ENCODE data around the gene KPNA2. TPM values are rescaled to one million over a fixed set of nuclear protein-coding genes. Genes with fewer than 3 reads are reported as not detected.
"Not testable (repeated sequence)": the region's sequence is repeated elsewhere in the genome, so short reads cannot be mapped to it uniquely, and the experiment has no call there.

Gene KPNA2
- total and polyA plus RNA-seq, 8 donors = 3.3 to 10.5 (median 5.7) TPM

DNA sequence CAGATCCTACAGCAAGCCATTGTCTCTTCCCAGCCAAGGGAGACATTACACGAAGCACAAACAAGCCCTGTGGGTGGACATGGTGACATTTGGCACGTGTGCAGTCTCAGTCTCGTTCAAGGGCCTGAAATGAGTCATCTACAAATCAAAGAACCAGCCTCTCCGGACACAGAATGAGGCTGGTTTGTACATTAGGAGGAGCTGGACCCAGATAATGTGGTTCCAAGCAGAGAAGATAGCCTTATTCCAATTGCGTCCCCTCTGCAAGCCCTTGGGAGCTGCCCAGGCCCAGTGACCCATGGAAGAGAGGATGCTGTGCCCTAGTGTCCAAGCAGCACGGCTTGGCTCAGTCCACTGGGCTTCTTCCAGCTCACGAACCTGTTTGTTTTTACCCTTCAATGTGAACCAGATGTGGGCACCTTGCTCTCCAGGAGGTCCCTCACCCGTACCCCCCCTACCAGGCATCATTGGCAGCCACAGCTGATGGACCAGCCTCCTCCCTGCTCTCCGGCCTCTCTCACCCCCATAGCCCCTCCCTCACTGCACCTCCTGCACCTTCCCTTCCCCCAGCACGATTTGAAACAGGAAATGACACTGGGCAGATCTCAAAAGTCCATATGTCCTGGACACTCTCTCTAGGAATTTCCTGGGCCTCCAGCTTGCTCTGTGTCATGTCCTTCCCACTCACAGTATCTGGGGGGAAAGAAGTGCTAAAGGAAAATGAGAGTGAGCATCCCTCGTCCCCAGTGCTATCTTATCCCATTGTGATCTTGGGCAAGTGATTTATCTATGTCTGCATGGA, 26.2 kb downstream of the KPNA2 start:
- 51 to 58% methylated on average over 11 of the region's 11 CpGs for WGBS, 2 donors
- no peaks in the 10 kb centered on the region for H3K4me1 ChIP-seq
- no peak for FAIRE-seq
- no peak for ATAC-seq
- H3K36me3 ChIP-seq = no peaks in the 10 kb centered on the region
- TF ChIP-seq CTCF (IDR thresholded peaks at IDR 0.05) = no peak
- DNase-seq = no peak
- H3K4me3 ChIP-seq = no peak overlapping the region
- no peaks in the 10 kb centered on the region for H3K27me3 ChIP-seq
- H3K27ac ChIP-seq = no peak overlapping the region
- no peaks in the 10 kb centered on the region for H3K9me3 ChIP-seq
- intact Hi-C loops (cut with DNase I) = no loop called here

GRCh38 chr17:68065366-68065765, 29.8 kb downstream of the KPNA2 start:
- H3K27ac ChIP-seq; intact Hi-C loops (cut with DNase I); H3K4me3 ChIP-seq; DNase-seq; FAIRE-seq; H3K4me1 ChIP-seq; H3K27me3 ChIP-seq; ATAC-seq; H3K9me3 ChIP-seq; H3K36me3 ChIP-seq: not testable (repeated sequence)
- 90 to 95% methylated on average over 7 of the region's 7 CpGs for WGBS, 2 donors

DNA sequence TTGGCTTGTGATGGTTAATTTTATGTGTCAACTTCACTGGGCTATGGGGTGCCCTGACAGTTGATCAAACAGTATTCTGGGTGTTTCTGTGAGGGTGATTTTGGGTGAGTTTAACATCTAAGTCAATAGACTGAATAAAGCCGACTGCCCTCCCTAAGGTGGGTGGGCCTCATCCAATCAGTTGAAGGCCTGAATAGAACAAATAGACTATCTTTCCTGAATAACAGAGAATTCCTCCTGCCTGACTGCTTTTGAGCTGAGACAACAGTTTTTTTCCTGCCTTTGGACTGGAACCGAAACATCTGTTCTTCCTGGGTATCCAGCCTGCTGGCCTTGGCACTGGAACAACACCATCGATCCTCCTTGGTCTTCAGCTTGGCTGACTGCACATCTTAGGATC, 33.0 kb downstream of the KPNA2 start:
- FAIRE-seq; H3K9me3 ChIP-seq; H3K4me1 ChIP-seq; intact Hi-C loops (cut with DNase I); H3K4me3 ChIP-seq; ATAC-seq; H3K27ac ChIP-seq; H3K36me3 ChIP-seq; H3K27me3 ChIP-seq; DNase-seq: not testable (repeated sequence)
- WGBS, 2 donors = 62 to 67% methylated on average over 3 of the region's 3 CpGs

DNA sequence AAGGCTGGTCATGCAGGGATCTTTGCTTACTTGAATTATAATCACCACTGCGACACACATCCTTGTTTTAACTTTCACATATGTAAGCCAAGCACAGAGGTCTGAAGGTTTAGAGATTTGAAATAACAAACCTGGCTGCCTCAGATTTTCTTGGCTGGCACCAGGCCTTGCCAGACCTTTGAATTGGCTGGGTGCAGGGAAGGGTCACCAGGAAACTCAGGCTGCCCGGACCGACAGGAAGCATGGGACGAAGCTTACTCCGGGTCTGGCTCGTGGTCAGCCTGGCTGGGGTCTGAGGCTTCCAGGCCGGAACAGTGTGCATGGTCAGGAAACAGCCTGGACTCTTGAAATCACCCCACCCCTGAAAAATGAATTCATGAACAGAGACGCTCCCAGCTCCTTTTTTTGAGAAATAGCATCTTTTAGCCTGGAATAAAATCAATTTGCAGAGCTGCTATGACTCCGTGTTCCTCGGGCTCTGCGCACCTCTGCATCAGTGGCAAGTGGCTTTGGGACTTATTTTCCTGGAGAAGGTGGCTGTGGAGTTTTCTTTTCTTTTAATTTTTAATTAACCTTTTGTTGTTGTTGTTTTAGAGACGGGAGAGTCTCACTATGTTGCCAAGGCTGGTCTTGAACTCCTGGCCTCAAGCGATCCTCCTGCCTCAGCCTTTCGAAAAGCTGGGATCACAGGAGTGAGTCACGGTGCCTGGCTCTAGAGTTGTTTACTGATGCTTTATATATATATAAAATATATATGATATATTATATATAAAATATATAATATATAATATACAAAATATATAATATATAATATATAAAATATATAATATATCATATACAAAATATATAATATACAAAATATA, 35.3 kb downstream of the KPNA2 start:
- H3K4me3 ChIP-seq; H3K4me1 ChIP-seq; H3K27ac ChIP-seq; intact Hi-C loops (cut with DNase I); FAIRE-seq; H3K36me3 ChIP-seq; H3K9me3 ChIP-seq; H3K27me3 ChIP-seq: not testable (repeated sequence)
- ATAC-seq (peak in 3 of 4 donors; percentile 16 to 46 (median 25)), DNase-seq (peak in 2 of 6 donors; percentile 23 to 32)
- WGBS, 2 donors = 77 to 79% methylated on average over 15 of the region's 15 CpGs

- no peaks in the 10 kb centered on the region for H3K9me3 ChIP-seq
- H3K27ac ChIP-seq = no peak overlapping the region
- H3K27me3 ChIP-seq = no peaks in the 10 kb centered on the region
- no peak overlapping the region for H3K4me3 ChIP-seq
- no peaks in the 10 kb centered on the region for H3K4me1 ChIP-seq
- TF ChIP-seq CTCF (IDR thresholded peaks at IDR 0.05) = no peak
- DNase-seq = no peak
- 88 to 93% methylated on average over 4 of the region's 4 CpGs for WGBS, 2 donors
- no peak for ATAC-seq
- intact Hi-C loops (cut with DNase I) = no loop called here
- no peaks in the 10 kb centered on the region for H3K36me3 ChIP-seq
- no peak for FAIRE-seq
These were observed 38.7 kb downstream of the KPNA2 start for GRCh38 chr17:68074279-68074678.

DNA sequence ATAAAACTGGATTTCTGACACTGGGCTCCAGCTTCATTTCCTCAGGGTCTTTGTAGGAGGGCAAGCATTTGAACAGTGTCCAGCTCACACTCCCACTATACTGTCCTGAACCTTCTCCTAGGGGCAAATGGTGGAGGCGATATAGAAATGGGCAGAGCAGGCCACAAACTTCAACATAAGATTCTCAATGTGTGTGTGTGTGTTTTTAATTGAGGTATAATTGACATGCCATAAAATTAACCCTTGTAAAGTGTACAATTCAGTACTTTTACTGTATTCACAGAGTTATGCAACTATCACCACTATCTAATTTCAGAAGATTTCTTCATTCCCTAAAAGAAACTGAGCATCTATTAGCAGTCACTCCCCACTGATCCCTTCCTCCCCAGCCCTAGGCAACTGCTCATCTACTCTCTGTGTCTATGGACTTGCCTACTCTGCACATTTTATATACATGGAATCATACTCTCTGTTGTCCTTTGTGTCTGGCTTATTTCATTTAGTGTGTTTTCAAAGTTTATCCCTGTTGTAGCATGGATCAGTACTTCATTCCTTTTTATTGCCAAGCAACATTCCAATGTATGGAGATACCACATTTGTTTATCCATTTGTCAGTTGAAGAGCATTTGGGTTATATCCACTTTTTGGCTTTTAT, 40.5 kb downstream of the KPNA2 start:
- H3K27me3 ChIP-seq; H3K9me3 ChIP-seq; DNase-seq; FAIRE-seq; intact Hi-C loops (cut with DNase I); H3K27ac ChIP-seq; H3K4me3 ChIP-seq; ATAC-seq; H3K36me3 ChIP-seq; H3K4me1 ChIP-seq: not testable (repeated sequence)
- 94 to 97% methylated on average over 1 of the region's 1 CpG for WGBS, 2 donors

DNA sequence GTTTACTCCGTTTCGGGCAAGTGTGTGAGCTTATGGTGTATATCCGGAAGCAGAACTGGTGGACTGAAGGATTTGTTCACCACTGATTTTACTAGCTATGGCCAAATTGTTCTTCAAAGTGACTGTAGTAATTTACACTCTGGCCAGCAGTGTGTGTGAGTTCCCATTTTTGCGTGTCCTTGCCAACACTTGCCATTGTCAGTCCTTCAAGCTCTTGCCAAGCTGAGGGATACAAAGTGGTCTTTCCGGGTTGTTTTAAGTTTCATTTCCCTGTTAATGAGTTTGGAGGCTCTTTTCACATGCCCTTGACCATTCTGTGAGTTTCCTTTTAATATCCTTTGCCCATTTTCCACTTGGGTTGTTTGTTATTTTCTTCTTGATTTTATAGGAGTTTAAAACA, 42.0 kb downstream of the KPNA2 start:
- intact Hi-C loops (cut with DNase I); FAIRE-seq: not testable (repeated sequence)
- WGBS, 2 donors = 64 to 73% methylated on average over 5 of the region's 5 CpGs

More for the DNA sequence above, 42.0 kb downstream of the KPNA2 start:
- not testable (repeated sequence) for H3K27ac ChIP-seq, ATAC-seq, H3K4me1 ChIP-seq, DNase-seq, H3K9me3 ChIP-seq, H3K27me3 ChIP-seq, H3K4me3 ChIP-seq, H3K36me3 ChIP-seq

Measured in pancreas (tissue), 10 donors.